GM18907 (cell line): ENCODE results near the gene PIGU.
"Not testable (repeated sequence)": the region's sequence is repeated elsewhere in the genome, so short reads cannot be mapped to it uniquely, and the experiment has no call there.

Source experiments
- ATAC-seq: cut with Tn5 transposase; IDR thresholded peaks from one replicate; pipeline ENCODE4 v1.9.1; 2021; ENCODE audit warnings: mild to moderate bottlenecking, moderate library complexity; ENCODE audit not compliant: unreplicated experiment

The PIGU gene

DNA sequence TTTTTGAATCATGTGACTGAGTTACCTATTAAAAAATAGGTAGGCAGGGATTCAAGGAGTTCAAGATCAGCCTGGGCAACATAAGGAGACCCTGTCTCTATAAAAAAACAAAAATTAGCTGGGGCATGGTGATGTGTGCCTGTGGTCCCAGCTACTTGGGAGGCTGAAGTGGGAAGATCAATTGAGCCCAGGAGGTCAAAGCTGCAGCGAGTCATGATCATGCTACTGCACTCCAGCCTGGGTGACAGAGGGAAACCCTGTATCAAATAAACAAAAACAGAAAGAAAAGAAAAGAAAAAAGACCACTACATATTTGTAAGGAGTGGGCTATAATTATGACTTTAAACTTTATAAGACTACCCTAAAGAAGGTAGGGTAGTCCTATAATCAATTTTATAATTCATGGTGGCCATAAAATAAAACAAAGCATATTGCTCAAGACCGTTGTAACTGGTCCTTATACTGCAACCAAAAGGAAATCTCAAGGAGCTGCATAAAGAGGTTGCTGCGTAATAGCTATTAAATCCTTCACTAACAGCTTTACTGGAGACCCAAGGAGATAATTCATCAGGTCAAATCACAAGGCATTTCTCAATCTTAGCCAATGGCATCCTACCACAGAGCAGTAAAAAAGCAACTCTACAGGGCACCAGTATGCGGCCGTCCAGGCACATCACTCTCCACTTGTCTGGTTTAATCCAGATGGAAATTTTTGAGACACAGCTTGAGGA lies 13.5 kb downstream of the PIGU start:
- no peak for ATAC-seq

DNA sequence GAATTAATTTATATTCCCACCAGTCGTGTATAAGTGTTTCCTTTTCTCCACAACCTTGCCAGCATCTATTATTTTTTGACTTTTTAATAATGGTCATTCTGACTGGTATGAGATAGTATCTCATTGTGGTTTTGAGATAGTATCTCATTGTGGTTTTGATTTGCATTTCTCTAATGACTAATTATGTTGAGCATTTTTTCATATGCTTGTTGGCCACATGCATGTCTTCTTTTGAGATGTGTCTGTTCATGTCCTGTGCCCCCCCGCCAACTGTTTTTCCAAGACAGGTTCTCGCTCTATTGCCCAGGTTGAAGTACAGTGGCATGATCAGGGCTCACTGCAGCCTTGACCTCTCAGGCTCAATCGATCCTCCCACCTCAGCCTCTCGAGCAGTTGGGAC lies 15.1 kb downstream of the PIGU start:
- ATAC-seq, result not testable (repeated sequence)

DNA sequence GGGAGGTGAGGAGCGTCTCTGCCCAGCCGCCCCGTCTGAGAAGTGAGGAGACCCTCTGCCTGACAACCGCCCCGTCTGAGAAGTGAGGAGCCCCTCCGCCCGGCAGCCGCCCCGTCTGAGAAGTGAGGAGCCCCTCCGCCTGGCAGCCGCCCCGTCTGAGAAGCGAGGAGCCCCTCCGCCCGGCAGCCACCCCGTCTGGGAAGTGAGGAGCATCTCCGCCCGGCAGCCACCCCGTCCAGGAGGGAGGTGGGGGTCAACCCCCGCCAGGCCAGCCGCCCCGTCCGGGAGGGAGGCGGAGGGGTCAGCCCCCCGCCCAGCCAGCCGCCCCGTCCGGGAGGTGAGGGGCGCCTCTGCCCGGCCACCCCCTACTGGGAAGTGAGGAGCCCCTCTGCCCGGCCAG lies 18.2 kb downstream of the PIGU start:
- ATAC-seq, result not testable (repeated sequence)

DNA sequence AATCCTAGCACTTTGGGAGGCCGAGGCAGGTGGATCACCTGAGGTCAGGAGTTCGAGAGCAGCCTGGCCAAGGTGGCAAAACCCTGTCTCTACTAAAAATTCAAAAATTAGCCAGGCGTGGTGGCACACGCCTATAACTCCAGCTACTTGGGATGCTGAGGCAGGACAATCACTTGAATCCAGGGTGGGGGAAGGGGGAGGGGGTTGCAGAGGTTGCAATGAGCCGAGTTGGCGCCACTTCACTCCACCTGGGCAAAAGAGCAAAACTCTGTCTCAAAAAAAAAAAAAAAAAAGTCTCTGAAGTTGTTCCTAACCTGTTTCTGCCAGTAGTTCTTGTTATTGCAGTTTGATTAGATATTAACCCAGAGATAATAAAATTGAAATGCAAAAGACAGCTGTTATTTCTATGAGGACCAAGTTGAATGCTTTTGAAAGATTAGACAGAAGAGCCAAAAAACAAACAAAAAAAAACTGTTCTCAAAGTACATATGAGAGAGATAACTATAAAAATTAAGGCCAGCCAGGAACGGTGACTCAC lies 22.6 kb downstream of the PIGU start:
- ATAC-seq, result no peak

DNA sequence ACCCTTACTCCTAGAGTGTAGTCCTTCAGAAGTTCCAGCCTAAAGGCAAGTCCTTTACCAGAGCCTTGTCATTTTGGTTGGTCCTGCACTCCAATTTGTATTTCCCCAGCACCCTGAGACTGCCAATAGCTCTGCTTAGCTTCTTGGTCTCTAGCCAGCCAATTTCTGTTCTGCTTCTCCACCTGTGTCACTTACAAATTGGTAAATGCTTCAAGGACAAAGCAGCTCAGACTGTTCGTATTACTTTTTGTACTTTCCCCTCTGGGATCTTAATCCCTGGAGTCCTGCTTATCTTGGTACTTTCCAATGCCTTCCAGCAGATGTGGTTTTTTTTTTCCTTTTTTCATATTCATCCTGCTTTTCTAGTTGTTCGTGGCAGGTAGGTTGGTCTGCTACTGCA lies 25.7 kb downstream of the PIGU start:
- ATAC-seq, result no peak

DNA sequence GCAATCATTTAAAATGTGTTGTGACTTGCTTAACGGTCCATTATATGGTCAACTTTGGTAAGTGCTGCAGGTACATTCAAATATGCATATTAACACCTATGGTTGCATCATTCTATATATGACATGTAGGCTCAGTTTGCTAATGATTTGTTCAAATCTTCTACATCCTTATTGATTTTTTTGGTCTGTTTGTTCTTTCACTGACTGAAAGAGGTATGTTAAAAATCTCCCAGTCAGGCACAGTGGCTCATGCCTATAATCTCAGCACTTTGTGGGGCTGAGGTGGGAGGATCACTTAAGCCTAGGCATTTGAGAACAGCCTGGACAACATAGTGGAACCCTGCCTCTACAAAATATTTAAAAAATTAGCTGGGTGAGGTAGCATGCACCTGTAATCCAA lies 29.2 kb downstream of the PIGU start:
- no peak for ATAC-seq

DNA sequence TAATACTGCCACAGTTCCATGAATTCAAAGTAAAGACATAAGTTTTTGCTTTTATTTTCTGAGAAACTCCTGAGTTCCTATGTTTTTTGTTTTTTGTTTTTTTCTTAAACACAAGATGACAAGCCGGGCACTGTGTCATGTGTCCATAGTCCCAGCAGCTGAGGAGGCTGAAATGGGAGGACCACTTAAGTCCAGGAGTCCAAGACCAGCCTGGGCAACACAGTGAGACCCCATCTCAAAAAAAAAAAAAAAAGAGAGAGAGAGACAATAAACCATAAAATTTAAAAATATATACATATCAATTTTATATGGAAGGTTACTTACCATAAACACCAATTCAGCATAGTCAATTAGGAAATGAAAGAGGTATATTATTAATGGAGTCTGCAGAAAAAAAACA lies 31.9 kb downstream of the PIGU start:
- ATAC-seq, result no peak

DNA sequence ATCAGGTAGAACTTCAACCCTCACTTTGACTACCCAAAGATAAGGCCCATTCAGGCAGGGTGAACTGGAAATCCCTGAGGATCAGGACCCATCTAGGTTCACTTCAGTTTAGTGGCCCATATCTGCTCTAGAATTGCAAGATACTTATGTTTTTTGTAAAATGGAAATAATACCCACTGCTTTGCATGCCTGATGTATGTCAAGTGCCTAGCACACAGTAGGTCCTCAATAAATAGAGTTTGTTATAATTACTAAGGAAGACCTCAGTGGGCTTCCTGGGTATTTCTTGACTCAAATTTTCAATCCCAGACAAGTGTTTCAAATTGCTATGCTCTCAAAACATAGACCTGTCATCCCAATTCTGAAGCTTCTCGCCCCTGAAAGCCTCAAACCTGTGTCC lies 32.5 kb downstream of the PIGU start:
- ATAC-seq, result no peak

DNA sequence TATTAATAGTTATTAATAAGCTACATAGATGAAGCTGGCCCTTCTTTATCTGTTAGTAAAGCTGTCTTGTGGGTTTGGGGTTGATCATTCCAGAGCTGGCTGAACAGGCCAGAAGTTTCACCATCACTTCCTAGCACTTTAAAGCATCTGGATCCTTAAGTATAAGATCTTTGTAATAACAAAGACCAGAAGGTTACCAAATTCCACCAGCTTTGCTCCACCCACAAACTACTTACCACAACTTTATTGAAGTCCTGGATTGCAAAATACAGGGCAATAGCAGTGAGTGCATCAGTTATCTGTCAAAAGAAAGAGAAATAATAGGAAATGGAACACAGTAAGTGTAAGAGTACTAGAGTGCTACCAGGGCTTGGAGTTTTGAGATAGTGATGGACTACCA lies 33.0 kb downstream of the PIGU start:
- ATAC-seq, result no peak

DNA sequence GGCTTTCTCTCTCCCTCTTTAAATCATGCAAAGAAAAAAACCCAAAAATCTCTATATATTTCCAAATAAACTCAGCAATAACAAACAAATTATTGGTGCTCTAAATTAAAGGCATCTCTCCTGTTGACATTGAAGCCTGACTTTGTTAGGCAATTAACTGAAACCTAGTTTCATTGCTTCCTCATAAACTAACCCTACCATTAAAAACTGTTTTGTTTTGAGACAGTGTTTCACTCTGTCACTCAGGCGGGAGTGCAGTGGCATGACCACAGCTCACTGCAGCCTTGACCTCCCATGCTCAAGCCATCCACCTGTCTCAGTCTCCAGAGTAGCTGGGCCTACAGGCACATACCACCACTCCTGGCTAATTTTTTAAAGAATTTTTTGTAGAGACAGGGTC lies 34.9 kb downstream of the PIGU start:
- no peak for ATAC-seq

DNA sequence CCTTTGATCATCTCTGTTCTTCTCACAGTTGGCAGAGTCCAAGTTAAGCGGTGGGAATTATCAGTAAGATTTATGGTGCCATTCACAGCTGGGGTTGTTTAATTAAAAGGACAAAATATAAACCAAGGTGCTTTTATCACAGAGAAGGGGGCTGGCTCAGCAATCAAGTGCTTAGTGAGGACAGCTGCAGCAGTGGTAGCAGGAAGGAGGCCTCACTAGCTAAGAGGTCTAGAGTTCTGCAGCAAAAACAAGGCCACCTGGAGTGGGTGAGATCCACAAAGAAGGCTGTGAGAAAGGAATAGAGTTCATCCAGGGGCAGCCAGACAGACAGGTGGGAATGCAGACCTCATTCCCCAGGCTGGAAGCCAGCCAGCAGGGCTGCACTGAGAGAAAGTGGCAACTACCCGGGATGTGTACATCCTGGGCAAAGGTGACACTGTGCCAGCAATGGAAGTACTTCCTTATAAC lies 37.1 kb downstream of the PIGU start:
- ATAC-seq, result no peak

DNA sequence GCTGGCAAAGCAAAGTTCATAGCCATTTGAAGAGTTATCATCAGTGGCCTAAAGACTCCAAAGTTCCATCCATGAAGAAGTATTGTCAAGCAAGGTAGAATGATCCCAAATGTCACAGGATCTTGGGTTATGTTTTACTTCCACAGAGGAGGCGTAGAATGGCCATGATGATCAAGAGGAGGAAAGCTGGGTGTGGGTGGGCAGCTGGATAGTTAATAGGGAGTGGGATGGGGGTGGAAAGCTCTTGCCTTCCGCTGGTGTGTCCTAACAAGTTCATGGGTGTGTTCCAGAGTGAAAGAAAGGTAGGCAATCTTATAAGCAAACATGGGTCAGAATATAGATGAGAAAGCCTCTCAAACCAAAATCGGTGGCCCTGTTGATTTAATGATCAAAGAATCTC lies 38.4 kb downstream of the PIGU start:
- no peak for ATAC-seq

DNA sequence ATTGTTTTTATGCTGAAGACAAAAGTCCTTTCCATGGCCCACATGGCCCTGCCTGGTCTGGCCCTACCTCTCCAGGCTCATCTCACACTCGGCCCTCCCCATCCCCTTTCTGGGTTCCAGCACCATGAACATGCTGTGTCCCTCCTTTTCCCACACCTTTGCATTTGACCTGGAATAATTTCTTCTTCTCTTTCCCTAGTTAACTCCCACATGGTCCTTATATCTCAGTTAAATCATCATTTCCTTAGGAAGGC lies 38.9 kb downstream of the PIGU start:
- ATAC-seq, result no peak

DNA sequence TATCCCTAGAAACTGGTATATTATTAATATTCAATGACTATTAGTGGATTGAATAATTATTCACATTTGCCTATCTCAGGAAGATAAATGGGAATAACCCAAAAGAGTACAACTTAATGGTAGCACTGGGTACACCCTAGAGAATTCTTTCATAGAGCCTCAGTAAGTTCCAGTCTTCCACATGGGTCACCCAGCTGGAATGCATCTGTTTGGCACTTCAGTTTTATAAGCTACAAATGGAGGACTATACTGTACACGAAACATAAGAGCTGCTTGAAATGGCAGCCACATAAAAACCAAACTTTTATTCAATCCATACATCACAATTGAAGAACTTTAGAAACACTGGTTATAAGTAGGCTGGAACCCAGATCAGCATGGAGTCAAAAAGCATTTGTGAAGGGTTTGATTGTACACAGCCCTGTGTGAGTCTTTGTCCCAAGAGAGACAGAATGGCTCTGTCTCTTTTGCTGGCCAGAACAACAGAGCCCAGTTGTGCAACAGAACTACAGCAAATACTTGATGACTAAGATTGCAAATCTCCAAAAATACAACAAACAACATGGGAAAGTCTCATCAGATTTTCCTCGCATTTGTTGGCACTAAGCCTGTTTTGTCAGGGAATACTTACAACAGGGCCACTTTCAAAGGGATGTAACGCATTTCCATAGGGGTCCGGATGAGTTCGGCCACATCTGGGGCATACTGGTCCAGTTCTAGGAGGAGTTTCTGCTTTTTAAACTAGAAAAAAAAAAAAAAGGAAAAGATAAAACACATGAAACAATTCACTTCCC lies 39.5 kb downstream of the PIGU start:
- no peak for ATAC-seq

DNA sequence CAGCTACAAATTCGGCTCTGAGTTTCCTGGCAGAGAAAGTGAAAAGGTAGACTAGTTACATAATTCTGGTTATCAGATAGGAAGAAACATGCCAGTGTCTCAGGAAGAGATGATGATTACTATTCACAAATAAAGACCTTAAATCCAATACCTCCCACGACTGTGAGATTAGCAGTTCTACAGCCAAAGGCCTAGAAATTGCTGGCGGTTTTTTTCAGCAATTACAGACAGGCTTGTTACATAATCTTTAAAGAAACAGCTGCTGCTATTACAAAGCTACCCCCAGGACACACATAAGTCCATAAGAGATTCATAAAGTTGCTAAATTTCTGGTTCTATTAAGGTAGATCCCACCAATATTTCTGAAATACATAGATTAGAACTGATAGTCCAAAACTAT lies 40.2 kb downstream of the PIGU start:
- no peak for ATAC-seq

DNA sequence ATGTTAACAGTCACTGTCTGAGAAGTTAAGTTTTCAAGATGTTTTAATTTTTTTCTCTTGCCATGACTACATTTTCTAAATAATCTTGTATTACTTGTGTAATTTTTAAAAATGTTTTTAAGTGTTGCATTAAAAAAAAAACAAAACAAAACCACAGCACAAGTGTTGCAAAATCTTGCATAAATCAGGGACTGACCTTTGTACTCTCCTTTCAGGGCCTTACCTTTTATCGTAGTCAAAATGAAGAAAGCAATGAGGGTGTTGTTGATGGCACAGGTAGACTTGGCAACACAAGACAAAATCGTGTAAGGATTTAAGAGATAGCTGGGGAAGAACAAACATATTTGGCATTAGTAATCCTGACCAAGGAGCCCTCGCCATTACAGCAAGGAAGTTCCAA lies 42.5 kb downstream of the PIGU start:
- no peak for ATAC-seq

DNA sequence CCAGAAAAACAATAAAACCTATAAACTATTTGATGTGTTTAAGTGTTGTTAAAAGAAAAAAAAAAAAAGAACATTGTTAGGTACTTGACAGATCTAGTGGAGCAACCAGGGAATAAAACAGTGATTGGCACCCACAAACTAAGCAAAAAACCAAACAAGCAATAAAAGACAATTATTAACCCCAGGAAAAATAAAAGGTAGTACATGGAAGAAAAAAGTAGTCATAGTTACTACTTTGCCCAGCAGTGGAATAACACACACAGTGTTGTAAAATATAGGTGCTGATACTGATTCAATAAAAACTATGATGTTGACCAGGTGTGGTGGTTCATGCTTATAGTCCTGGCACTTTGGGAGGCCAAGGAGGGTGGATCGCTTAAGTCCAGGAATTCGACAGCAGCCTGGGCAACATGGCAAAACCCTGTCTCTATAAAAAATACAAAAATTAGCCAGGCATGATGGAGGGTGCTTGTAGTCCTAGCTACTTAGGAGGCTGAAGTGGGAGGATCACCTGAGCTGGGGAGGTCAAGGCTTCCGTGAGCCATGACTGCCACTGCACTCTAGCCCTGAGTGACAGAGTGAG lies 43.9 kb downstream of the PIGU start:
- ATAC-seq, result no peak

DNA sequence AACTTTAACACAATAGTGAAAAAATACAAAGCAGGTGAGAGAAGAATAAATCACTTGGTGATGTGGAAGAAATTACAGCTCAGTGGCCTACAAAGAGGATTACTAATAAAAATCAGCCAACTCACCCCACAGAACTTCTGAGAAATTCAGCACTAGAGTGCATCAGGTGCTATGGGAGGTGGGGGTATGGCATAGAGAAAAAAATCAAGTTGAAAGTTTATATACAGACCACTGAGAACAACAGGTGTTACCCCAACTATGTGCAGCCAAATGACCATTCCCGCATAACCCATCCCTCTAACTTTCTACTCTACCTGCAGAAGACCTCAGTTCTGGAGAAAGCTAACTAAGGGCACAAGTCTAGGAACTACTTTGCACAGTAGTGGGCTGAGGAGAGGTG lies 47.0 kb downstream of the PIGU start:
- ATAC-seq, result no peak

DNA sequence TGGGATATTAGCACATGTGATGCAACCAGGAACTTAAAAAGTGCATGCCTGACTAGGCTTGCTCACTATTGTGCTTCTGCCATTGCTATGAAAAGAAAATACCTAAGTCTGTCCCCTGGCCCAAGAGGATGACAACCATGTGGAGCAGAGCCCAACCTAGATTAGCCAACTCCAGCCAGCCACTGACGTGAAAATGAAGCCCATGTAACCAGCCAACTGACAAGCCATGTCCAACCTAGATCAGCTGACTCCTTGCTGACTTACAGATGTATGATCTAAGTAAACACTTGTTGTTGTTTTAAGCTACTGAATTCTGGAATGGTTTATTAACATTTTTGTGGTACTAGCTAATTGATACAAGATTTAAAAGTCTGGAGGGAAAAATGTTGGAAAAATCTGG lies 47.5 kb downstream of the PIGU start:
- ATAC-seq, result no peak

DNA sequence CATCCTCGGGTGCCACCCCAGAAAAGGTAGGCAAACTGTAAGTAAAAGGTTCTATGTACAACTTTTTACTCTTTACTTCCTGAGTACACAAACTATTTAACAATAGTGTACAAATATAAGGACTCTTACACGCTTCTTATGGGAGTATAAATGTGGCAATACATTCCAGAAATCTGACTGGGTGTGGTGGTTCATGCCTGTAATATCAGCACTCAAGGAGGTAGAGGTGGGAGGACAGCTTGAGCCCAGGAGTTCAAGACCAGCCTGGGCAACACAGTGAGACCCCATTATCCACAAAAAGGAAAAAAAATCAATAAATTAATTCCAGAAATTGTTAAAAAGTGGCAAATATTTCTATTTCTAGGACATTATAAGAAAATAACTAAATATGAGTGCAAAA lies 48.9 kb downstream of the PIGU start:
- no peak for ATAC-seq

DNA sequence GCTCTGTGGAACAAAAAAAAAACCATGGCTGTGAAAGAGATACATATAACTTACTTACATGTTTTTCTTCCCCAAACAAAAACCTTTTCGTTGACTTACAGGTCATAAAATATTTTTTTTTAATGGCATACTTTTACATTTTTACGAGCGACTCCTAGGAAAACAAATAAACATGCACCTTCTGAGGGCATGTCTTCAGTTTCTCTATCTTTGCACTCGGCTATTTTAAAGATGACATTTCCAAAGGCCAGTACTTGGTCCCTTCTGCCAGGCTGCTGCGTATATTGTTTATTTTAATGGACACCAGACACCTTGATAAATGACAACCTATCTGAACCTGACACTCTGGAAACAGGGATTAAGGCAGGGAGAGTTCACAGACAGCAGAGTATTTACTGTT lies 49.4 kb downstream of the PIGU start:
- ATAC-seq, result no peak

DNA sequence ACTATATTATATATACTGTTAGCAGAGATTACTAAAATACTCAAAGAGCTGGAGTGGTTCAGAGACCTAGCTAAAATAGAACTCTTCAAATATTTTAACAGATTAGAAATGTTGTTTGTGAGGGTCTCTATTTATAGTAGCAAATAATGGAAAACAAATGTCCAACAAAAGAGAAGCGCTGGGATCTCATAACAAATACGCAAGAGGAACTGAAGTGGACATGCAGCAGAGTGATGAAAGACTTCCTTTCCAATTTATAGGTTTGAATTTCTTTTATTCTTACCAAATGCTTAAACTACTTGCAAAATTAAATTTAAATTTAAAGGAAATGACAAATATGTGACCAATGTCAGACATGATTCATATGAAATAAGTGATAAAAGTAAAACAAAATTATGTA lies 49.9 kb downstream of the PIGU start:
- no peak for ATAC-seq
